HepG2 (cell line): Measurements from ENCODE around the gene BIRC7. TPM values are rescaled to one million over a fixed set of nuclear protein-coding genes. Genes with fewer than 3 reads are reported as not detected.

Experiments
- CEBPG ChIP-seq: IDR thresholded peaks from 2 replicates; pipeline ENCODE4 v1.6.1; 2016
- RNF219 ChIP-seq: sonication (generic); formaldehyde crosslinking; IDR thresholded peaks from 2 replicates; pipeline ENCODE4 v1.5.0; 2020; ENCODE audit warnings: mild to moderate bottlenecking, missing genetic modification reagents
- ZBED4 ChIP-seq: sonication (generic); formaldehyde crosslinking; IDR thresholded peaks from 2 replicates; pipeline ENCODE4 v1.4.0; 2020; ENCODE audit warnings: missing genetic modification reagents, borderline replicate concordance
- ZNF180 ChIP-seq: sonication (generic); formaldehyde crosslinking; IDR thresholded peaks from 2 replicates; pipeline ENCODE4 v1.4.0; 2020; ENCODE audit warnings: low read depth, missing genetic modification reagents, borderline replicate concordance
- ZNF263 ChIP-seq: sonication (generic); formaldehyde crosslinking; IDR thresholded peaks from 2 replicates; pipeline ENCODE4 v1.4.0; 2020; ENCODE audit warnings: missing genetic modification reagents
- ZNF317 ChIP-seq: sonication (generic); formaldehyde crosslinking; IDR thresholded peaks from 2 replicates; pipeline ENCODE4 v1.5.0; 2020; ENCODE audit warnings: mild to moderate bottlenecking, missing genetic modification reagents
- ZNF33B ChIP-seq: sonication (generic); formaldehyde crosslinking; IDR thresholded peaks from 2 replicates; pipeline ENCODE4 v1.5.1; 2020; ENCODE audit warnings: mild to moderate bottlenecking, missing genetic modification reagents
- ZNF343 ChIP-seq: sonication (generic); formaldehyde crosslinking; IDR thresholded peaks from 2 replicates; pipeline ENCODE4 v1.4.0; 2020; ENCODE audit warnings: mild to moderate bottlenecking, missing genetic modification reagents
- ZNF350 ChIP-seq: sonication (generic); formaldehyde crosslinking; IDR thresholded peaks from 2 replicates; pipeline ENCODE4 v1.4.0; 2020; ENCODE audit warnings: mild to moderate bottlenecking, low read depth, missing genetic modification reagents, borderline replicate concordance
- ZNF598 ChIP-seq: sonication (generic); formaldehyde crosslinking; IDR thresholded peaks from 2 replicates; pipeline ENCODE4 v1.5.1; 2020; ENCODE audit warnings: mild to moderate bottlenecking, missing genetic modification reagents, borderline replicate concordance
- ZNF629 ChIP-seq: sonication (generic); formaldehyde crosslinking; conservative IDR thresholded peaks from 2 replicates; pipeline ENCODE4 v1.5.0; 2020; ENCODE audit warnings: missing genetic modification reagents
- polyA plus RNA-seq, 8 experiments: library from polyadenylated mRNA; depleted of rRNA in 3 of 8; stranded (reverse) in 7 of 8; unstranded in 1 of 8; fragments of >200 nt; fragmentation: Illumina TruSeq in 4 of 8; extraction: Trizol in 4 of 8; gene quantifications; 2 replicates each; pipeline versions ENCODE4 v1.2.1 to v1.2.3, GENCODE V29; 2011 to 2016; ENCODE audit warnings: low read depth in 4 of 8, missing spikeins in 1 of 8, mixed read lengths in 1 of 8; ENCODE audit not compliant: insufficient read depth in 1 of 8
- total RNA-seq, 5 experiments: library from RNA; depleted of rRNA; stranded (reverse); fragments of >200 nt; fragmentation: Illumina TruSeq; extraction: Trizol; gene quantifications; 2 replicates each; pipeline ENCODE4 v1.2.3, GENCODE V29; 2016; ENCODE audit warnings: low read depth in 1 of 5
- TF ChIP-seq, protein P1 (sequence below): sonication (generic); formaldehyde crosslinking; IDR thresholded peaks from 2 replicates; pipeline ENCODE4 v1.4.0; 2020; ENCODE audit warnings: missing genetic modification reagents
- TF ChIP-seq, protein P2 (sequence below): sonication (generic); formaldehyde crosslinking; IDR thresholded peaks from 2 replicates; pipeline ENCODE4 v1.8.0; 2022; ENCODE audit warnings: missing genetic modification reagents, low read depth, mild to moderate bottlenecking, borderline replicate concordance

The BIRC7 gene
- total and polyA plus RNA-seq, 2 of the 13 experiments (the other 11 are each of a cell fraction or from before 2014, with no cell fraction given), result 0.27 to 5.1 TPM

DNA sequence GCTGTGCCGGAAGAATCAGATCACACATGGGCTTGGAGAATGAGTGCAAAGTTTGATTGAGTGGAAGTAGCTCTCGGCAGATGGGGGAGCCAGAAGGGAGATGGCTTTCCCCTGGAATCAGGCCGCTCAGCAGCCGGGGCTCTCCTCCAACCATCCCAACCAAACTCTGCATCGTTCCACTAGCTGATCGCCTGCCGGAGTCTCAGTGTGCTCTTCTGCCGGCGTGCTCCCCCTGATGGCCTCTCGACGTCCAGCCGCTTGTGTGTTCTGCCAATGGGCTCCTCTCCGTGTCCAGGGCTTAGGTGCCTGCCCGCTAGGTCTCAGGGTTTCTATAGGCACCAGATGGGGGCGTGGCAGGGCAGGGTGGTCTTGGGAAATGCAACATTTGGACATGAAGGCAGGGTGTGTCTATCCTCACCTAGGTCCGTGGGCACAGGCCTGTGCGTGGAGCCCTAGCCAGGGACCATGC is 4.9 kb upstream of the BIRC7 start (continued):
- TF ChIP-seq ZNF263 (CRISPR knock-in tag), result peak; percentile 92
- peak; percentile 71; the same call in 1 of the 2 replicates for TF ChIP-seq ZNF350 (CRISPR knock-in tag)
- TF ChIP-seq ZNF180 (CRISPR knock-in tag), result no peak
- TF ChIP-seq ZNF629 (CRISPR knock-in tag), result no peak
- TF ChIP-seq, protein P1, sequence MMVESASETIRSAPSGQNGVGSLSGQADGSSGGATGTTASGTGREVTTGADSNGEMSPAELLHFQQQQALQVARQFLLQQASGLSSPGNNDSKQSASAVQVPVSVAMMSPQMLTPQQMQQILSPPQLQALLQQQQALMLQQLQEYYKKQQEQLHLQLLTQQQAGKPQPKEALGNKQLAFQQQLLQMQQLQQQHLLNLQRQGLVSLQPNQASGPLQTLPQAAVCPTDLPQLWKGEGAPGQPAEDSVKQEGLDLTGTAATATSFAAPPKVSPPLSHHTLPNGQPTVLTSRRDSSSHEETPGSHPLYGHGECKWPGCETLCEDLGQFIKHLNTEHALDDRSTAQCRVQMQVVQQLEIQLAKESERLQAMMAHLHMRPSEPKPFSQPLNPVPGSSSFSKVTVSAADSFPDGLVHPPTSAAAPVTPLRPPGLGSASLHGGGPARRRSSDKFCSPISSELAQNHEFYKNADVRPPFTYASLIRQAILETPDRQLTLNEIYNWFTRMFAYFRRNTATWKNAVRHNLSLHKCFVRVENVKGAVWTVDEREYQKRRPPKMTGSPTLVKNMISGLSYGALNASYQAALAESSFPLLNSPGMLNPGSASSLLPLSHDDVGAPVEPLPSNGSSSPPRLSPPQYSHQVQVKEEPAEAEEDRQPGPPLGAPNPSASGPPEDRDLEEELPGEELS (CRISPR knock-in tag), result no peak
- TF ChIP-seq ZNF317, result no peak
- TF ChIP-seq, protein P2, sequence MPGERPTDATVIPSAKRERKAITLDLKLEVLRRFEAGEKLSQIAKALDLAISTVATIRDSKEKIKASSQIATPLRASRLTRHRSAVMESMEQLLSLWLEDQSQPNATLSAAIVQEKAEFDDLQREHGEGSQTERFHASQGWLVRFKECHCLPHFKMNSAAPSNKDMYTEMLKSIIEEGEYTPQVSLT, result no peak
- TF ChIP-seq ZNF343 (CRISPR knock-in tag), result no peak
- peak; percentile 17; the same call in 1 of the 2 replicates for TF ChIP-seq ZNF598 (CRISPR knock-in tag)
- TF ChIP-seq ZNF33B (CRISPR knock-in tag), result no peak
- TF ChIP-seq CEBPG (CRISPR knock-in tag), result 0 out of 2 replicates have a peak, but pooled peaks have one; percentile 16
- TF ChIP-seq RNF219 (CRISPR knock-in tag), result no peak
- peak; percentile 28; the same call in 1 of the 2 replicates for TF ChIP-seq ZBED4 (CRISPR knock-in tag)
